ENCODE measurements around the gene STRA6. TPM values are rescaled to one million over a fixed set of nuclear protein-coding genes. Genes with fewer than 3 reads are reported as not detected.

Gene STRA6
- total RNA-seq, 1 experiment from 2014 or later: 8.4 TPM

DNA sequence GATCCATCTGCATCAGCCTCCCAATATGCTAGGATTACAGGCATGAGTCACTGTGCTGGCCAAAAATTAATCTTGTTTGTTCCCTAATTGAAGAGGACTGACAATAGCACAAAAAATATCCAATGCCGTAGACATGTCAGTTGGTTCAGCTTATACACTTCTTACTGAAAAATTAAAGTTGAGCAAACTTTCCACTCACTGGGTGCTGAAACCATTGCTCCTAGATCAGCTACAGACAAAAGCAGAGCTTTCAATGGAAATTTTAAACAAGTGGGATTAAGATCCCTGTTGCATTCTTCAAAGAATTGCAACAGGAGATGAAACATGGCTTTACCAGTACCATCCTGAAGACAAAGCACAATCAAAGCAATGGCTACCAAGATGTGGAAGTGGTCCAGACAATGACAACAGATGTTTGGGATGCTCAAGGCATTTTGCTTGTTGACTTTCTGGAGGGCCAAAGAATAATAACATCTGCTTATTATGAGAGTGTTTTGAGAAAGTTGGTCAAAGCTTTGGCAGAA lies 56.2 kb downstream of the STRA6 start:
- Mint-ChIP-seq H3K27me3 (ENCODE audit: unreplicated experiment) (peaks cover 22% of the 10 kb centered on the region), H3K4me1 (ENCODE audit: low read depth, unreplicated experiment) (no peaks in the 10 kb centered on the region), H3K4me3 (ENCODE audit: low read depth, unreplicated experiment) (no peak overlapping the region), H3K27ac (ENCODE audit: unreplicated experiment) (no peak overlapping the region), H3K9me3 (ENCODE audit: low read depth, unreplicated experiment) (no peaks in the 10 kb centered on the region), H3K36me3 (ENCODE audit: insufficient read depth, unreplicated experiment) (no peaks in the 10 kb centered on the region)
- CTCF ChIA-PET: interaction anchor here (0.7 kb wide), 1 partner anchor 114 kb away, joined by 3 read pairs; no protein-coding TSS in a partner anchor
- no peak for DNase-seq
- TF ChIP-seq, protein P1, sequence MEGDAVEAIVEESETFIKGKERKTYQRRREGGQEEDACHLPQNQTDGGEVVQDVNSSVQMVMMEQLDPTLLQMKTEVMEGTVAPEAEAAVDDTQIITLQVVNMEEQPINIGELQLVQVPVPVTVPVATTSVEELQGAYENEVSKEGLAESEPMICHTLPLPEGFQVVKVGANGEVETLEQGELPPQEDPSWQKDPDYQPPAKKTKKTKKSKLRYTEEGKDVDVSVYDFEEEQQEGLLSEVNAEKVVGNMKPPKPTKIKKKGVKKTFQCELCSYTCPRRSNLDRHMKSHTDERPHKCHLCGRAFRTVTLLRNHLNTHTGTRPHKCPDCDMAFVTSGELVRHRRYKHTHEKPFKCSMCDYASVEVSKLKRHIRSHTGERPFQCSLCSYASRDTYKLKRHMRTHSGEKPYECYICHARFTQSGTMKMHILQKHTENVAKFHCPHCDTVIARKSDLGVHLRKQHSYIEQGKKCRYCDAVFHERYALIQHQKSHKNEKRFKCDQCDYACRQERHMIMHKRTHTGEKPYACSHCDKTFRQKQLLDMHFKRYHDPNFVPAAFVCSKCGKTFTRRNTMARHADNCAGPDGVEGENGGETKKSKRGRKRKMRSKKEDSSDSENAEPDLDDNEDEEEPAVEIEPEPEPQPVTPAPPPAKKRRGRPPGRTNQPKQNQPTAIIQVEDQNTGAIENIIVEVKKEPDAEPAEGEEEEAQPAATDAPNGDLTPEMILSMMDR (IDR thresholded peaks at IDR 0.05; ENCODE audit: unreplicated experiment): no peak
- no TSS peak for BruUV-seq (replicated peaks)
- intact Hi-C loops (cut with micrococcal nuclease; ENCODE audit: unreplicated experiment): no loop called here

DNA sequence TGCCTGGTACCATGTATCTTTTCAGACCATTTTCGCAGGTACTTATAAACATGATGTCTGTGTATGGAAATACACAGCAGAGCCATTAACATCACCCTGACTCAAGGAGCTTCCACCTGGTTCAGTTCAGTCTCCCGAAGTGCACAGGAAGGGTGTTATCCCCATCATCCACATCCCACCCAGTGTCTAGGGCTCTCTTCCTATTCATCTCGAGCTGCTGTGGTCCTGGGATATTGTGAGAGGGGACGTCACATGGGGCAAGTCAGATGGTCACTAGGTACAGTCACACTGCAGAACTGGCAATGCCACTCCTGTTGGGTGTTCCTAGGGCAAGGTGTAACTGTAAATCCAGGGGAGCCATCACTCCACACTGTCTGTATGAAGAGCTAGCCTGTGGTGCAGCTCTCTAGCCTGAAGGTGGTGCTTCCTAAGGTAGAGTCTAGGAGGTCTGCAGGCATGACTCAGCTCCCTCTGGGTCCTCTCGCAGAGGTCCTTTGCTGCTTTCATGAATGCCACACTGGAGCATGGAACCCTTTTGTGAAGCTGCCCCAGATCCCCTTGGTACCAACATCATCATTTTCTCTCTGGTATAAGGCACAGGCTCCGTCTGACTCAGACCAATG lies 58.3 kb downstream of the STRA6 start:
- no peaks in the 10 kb centered on the region for H3K4me1 Mint-ChIP-seq (ENCODE audit: low read depth, unreplicated experiment)
- H3K36me3 Mint-ChIP-seq (ENCODE audit: insufficient read depth, unreplicated experiment): no peaks in the 10 kb centered on the region
- no TSS peak for BruUV-seq (replicated peaks)
- peak; percentile 38 for DNase-seq
- H3K27me3 Mint-ChIP-seq (ENCODE audit: unreplicated experiment): peaks cover 23% of the 10 kb centered on the region
- TF ChIP-seq, protein P1 (IDR thresholded peaks at IDR 0.05; ENCODE audit: unreplicated experiment): peak; percentile 33
- CTCF ChIA-PET: interaction anchor here (0.8 to 1.5 kb wide), 9 partner anchors 13 to 167 kb away, joined by 3 to 12 read pairs (median 3); partner anchors contain the start of gene CCDC33
- intact Hi-C loops (cut with micrococcal nuclease; ENCODE audit: unreplicated experiment): loop anchor here (5.0 kb wide), 1 partner anchor 58 kb away; the partner anchor contains the start of gene STRA6
- H3K4me3 Mint-ChIP-seq (ENCODE audit: low read depth, unreplicated experiment): no peak overlapping the region
- no peak overlapping the region for H3K27ac Mint-ChIP-seq (ENCODE audit: unreplicated experiment)
- no peaks in the 10 kb centered on the region for H3K9me3 Mint-ChIP-seq (ENCODE audit: low read depth, unreplicated experiment)

DNA sequence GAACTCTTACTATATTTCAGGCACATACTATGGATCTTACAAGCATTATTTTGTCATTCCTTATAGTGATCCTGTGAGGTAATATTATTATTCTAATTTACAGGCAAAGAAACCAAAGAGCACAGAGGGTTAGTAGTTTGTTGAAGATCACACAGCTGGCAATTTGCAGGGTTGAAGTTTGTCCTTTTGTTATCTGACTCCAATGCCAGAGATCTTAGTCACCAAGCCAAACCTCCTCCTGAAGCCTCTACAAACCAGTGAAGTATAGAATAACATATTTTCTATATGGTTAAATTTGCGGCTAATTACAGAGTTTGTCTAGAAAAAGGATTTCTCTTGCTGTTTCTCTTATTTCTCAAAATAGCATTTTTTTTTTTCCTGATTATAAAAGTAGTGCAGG lies 61.0 kb downstream of the STRA6 start:
- no peaks in the 10 kb centered on the region for H3K4me1 Mint-ChIP-seq (ENCODE audit: low read depth, unreplicated experiment)
- H3K27me3 Mint-ChIP-seq (ENCODE audit: unreplicated experiment): peaks cover 27% of the 10 kb centered on the region
- CTCF ChIA-PET: no interaction called here
- H3K4me3 Mint-ChIP-seq (ENCODE audit: low read depth, unreplicated experiment): no peak overlapping the region
- intact Hi-C loops (cut with micrococcal nuclease; ENCODE audit: unreplicated experiment): loop anchor here (5.0 kb wide), 1 partner anchor 61 kb away; the partner anchor contains the start of gene STRA6
- no peak for DNase-seq
- no TSS peak for BruUV-seq (replicated peaks)
- no peaks in the 10 kb centered on the region for H3K9me3 Mint-ChIP-seq (ENCODE audit: low read depth, unreplicated experiment)
- no peak overlapping the region for H3K27ac Mint-ChIP-seq (ENCODE audit: unreplicated experiment)
- TF ChIP-seq, protein P1 (IDR thresholded peaks at IDR 0.05; ENCODE audit: unreplicated experiment): no peak
- peaks cover 5% of the 10 kb centered on the region for H3K36me3 Mint-ChIP-seq (ENCODE audit: insufficient read depth, unreplicated experiment)

DNA sequence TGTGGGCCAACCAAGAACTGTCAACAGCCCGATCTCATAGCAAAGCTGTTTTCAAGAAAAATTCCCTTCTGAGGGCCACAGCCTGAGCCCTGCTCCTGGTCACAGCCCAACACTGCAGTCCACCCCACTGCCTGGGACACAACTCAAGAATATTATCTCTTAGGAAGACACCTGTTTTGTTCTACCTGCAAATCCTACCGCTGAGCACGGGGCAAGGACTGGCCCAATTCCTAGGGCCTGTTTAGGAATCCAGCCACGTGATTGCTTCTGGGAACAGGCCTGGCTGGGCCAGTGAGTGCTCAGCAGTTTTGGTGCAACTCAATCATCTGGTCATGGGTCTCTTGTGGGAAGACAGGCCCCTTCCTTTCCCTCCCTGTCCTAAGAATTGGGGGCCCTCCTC lies 63.9 kb downstream of the STRA6 start:
- Mint-ChIP-seq H3K36me3 (ENCODE audit: insufficient read depth, unreplicated experiment) (peaks cover 6% of the 10 kb centered on the region), H3K9me3 (ENCODE audit: low read depth, unreplicated experiment) (no peaks in the 10 kb centered on the region), H3K4me1 (ENCODE audit: low read depth, unreplicated experiment) (no peaks in the 10 kb centered on the region), H3K4me3 (ENCODE audit: low read depth, unreplicated experiment) (no peak overlapping the region), H3K27ac (ENCODE audit: unreplicated experiment) (no peak overlapping the region), H3K27me3 (ENCODE audit: unreplicated experiment) (peaks cover 31% of the 10 kb centered on the region)
- no peak for DNase-seq
- intact Hi-C loops (cut with micrococcal nuclease; ENCODE audit: unreplicated experiment): no loop called here
- TF ChIP-seq, protein P1 (IDR thresholded peaks at IDR 0.05; ENCODE audit: unreplicated experiment): no peak
- no TSS peak for BruUV-seq (replicated peaks)
- CTCF ChIA-PET: interaction anchor here (1.3 kb wide), 1 partner anchor 169 kb away, joined by 4 read pairs; no protein-coding TSS in a partner anchor
